Measurements from ENCODE around the gene MEF2C.
"Not testable (repeated sequence)": the region's sequence is repeated elsewhere in the genome, so short reads cannot be mapped to it uniquely, and the experiment has no call there.

MEF2C gene

DNA sequence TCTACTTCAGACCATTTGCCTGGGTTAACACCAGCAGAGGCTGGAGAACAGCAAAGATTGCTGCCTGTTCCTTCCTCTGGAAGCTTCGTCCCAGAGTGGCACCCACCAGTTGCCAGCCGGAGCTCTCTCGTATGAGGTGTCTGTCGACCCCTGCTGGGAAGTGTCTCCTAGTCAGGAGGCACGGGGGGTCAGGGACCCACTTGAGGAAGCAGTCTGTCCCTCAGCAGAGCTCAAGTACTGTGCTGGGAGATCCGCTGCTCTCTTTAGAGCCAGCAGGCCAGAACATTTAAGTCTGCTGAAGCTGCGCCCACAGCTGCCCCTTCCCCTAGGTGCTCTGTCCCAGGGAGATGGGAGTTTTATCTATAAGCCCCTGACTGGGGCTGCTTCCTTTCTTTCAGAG, 84.1 kb downstream of the MEF2C start:
- DNase-seq, result not testable (repeated sequence)

DNA sequence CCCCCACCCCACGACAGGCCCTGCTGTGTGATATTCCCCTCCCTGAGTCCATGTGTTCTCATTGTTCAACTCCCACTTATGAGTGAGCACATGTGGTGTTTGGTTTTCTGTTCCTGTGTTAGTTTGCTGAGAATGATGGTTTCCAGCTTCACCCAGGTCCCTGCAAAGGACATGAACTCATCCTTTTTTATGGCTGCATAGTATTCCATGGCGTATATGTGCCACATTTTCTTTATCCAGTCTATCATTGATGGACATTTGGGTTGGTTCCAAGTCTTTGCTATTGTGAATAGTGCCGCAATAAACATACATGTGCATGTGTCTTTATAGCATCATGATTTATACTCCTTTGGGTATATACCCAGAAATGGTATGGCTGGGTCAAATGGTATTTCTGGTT, 89.2 kb downstream of the MEF2C start:
- DNase-seq, result not testable (repeated sequence)

DNA sequence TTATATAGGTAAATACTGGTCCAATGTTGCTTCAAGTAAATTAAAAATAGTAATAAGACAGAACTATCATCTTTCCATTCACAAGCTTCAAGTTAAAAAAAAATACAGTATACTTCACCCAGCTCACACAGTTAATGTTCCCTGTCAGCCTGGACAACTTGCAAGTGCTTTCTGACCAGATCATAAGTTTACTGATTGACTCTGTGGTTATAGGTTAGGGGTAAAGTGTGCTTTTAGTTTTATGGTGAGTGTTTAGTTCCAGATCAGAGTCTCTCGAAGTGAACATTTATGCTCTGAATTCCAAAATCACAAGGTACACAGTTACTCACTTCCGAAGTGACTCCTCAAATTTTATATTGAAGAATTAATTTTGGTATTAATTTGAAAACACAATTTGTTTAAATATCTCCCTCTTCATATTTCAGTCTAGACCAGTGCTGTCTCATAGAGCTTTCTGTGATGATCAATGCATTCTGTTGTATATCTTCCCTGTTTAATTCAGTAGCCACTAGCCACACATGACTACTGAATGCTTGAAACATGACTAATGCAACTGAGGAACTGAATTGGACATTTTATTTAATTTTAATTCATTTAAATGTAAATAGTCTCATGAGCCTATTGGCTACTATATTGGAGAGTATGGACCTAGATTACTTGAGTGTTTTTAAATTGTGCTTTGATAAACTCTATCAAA, 90.7 kb downstream of the MEF2C start:
- no peak for DNase-seq

DNA sequence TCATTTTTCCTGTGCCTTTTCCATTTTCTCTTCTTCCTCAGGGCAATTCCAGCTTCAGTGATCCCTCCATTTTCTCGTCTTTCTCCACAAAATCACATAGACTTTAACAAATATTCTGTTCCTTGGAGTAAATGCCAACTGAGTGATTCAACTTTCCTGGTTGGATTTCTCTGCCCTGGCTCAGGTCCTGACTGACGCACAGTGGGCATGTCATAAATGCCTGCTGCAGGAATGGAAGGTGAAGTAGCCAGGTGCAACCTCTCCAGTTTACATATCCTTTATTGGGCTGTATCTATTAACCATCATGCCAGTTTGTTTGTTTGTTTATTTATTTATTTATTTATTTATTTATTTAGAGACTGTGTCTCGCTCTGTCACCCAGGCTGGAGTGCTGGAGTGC, 95.1 kb downstream of the MEF2C start:
- DNase-seq, result no peak

DNA sequence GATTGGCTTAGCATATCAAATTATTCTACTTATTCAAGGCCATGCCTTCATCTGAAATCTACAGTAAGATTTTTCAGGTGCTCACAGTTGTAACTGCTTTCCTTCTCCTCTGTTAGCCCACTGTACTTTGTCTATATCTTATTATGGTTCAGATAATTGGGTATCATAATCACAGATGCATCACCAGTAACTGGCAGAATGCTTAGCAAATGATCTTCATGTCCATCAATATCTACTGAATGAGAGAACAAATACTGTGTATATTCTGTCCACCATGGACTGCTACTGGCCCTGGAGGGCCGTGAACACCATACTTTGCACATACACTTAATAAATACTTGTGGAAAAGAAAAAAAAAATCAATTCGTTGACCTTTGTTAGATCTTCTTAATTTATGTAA, 96.2 kb downstream of the MEF2C start:
- no peak for DNase-seq

DNA sequence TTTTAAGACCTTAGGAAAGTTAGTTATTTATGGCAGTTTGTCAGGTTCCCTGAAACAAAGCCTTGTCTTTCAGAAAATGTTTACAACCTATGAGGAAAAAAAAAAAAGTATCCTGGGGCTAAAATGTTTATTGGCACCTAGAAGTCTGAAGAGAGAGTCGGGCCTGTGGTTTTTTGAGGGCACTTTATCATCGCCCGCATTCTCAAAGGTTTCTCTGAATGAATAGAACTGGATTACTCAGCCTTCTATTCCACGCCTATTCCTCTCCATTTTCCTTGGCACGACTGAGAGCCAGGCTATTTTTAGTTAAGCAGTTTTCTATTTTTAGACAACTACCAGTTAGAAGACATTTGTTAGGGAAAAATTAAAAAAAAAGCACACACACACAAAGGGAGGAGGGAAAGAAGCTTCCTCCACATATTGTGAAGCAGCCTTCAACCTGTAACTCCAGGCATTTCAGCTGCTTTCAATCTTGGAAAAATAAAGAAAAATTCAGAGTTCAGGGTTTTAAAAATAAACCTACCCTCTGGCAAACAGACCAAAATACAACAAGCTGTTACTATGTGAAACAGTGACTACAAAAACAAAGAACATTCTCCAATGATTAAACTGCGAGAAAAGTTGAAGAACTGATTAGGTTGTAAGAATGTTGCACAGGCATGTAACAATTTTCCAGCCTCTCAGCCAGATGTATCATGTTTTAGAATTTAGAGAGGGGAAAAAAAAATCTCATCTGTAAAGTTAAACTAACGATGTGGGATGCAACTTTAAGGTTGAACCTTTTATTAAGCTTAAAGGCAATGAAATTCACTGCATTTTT, 97.0 kb downstream of the MEF2C start:
- no peak for DNase-seq

DNA sequence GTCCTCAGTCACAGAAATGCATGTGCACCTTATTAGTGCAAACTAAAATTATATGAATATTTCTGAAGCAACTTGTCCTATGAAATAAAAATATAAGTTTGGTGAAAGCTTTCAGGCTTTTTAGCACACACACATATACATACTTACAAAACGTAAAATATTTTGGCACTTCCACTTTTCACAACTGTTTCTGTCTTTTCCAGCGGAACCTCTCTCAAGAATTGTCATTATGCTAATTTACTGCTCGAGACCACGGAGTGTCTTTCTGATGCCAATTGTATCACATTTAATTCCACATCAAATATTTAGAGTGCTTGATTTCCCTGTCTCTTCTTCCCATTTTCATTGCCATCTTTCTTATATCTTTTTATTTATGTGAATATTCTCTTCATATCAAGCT, 100.4 kb downstream of the MEF2C start:
- no peak for DNase-seq

DNA sequence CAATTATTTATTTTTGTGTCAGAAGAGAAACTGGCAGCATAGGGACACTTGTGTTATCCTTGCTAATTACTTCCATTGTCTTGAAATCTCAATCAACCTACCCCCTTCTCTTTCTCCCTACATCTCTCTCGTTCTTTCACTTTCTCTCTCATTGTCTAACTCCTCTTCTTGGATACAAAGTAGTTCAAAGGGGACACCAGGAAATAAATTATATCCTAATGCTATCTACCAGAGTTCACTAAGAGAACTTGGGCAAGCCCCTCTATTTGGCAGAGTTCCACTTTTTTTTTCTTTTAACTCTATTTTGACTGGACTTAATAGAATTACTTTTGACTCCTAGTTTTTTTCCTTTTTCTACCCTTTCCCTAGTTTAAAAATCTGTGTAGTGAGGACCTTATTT, 102.2 kb downstream of the MEF2C start:
- no peak for DNase-seq

DNA sequence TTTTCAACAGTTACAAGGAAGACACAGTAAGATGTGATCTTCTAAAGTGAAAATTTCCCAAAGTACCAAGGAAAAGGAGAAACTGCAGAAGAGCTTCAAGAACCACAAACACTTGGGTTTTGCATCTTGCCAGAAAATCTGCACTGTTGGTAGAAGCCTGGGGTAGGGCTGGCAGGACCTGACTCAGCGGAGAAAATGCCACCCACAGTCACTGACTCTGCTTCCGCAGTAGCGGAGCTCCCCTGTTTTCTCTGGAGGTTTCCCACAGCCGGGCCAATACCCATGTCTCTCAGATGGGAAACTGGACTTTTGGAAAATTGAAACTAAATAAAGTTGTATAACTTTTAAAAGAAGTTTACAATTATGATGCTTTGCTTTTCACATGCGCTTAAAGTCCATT, 104.2 kb downstream of the MEF2C start:
- DNase-seq, result no peak

DNA sequence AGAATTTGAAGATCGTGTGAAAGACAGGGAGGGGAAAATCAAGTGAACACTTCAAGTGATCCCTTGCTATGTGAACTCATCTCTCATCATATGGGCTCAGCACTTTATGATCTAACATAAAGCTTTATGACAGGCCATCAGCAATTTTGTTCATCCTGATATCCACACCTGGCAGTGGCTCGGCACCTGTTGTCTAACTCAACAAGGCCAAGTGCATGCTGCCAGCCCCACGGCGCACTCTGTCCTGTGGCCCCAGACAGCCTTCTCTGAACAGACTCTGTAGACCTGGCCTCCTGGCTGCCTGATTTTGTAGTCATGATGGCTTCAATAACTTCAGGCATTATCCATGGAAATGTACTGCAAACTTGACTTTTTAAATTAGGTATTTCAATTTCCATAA, 106.3 kb downstream of the MEF2C start:
- no peak for DNase-seq

DNA sequence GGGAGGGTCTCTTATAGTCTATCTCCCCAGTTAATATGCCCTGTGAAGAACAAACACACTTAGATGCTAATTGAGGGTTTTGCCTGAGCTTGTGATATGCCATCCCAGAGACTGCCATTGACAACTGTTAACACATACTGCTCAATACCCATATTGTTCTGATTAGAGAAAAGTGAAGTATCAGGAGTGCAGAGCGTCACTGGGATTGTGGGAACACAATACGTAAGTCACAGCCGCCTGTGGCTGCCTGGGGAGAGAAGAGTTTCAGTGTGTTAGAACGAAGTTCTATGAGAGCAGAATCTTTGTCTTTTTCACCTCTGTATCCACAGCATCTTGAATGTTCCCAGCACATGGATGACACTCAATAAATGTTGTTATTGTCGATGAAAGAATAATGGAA, 110.2 kb downstream of the MEF2C start:
- DNase-seq, result no peak

DNA sequence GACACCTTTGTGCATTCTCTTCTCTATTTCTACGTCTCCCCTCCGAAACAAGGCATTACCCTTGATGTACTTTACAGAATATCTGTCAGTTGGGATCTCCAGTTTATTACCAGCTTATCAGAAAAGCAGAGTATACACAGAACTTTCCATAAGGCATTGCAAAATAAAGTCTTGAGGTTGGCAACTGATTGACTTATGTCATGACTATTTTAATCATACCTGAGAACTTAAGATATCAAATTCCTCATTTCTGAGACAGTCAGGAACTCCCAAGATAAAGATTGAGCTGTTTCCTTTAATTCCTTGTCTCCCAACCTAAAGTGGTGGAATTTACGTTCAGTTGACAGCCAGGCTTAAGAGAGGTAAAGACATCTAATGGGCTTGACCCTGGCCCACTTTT, 110.9 kb downstream of the MEF2C start:
- DNase-seq, result no peak

DNA sequence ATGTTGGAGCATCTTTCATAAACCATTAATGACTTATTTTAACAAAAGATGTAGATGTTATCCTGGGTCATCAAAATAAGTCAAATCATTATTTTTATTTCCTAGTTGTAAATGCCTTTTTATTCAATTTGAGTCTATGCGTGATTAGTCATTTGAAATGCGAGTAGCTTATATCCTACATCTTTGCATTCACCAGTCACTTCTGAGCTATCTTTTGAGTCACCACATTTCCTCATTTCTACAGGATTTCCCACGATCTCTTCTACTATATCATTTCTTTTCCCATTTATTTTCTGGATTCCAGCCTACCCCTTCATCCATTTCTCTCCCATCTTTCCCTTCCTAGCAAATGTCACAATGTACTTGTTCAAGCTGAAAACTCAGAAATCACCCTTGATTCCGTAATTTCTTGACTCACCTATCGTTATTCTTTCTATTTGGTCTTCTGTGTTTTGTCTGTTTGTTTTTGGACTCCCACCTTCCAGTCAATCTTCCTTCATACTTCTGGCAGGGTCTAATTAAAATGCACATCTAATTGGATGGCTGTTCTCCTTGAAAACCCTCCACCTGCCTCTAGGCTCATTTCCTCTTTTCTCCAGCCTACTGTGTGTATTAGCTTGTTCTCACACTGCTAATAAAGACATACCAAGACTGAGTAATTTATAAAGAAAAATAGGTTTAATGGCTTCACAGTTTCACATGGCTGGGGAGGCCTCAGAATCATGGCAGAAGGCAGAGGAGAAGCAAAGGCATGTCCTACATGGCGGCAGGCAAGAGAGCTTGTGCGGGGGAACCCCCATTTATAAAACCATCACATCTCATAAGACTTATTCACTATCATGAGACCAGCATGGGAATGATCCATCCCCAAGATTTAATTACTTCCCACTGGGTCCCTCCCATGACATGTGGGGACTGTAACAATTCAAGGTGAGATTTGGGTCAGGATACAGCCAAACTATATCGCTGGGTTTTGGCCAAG, 112.4 kb downstream of the MEF2C start:
- no peak for DNase-seq

DNA sequence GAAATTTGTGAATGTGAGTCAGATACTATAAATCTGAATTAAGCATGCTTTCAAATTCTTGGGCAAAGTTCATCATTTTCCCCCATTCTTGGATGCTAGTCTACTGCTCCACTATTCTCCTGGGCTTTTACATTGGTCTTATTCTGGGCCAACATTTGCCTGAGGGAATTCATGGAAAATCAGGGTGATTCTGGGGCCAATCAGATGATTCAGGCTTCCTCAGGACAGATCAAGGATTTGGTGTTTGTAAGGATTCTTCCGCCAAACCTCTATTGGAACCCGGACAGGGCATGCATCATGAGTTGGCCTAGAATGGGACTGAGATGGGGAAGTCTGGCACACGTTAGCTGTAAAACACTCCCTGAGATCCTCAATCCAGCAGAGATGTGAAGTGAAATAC, 113.8 kb downstream of the MEF2C start:
- DNase-seq, result no peak

DNA sequence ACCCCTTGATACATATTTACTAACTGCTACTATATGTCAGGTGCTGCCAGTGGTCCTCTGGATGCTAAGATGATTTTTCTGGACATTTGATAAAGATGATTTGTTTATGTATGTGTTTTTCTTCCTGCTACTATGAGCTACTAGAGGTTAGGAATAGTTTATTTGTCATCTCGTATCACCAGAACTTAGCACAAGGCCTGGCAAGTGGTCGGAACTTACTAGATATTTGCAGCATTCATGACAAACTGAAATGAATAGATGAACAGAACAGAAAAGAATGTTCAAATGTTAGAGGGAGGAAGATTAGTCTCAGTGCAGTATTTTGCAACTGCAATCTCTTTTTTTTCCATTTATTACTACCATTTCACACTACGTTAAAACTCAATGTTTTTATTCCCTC, 114.6 kb downstream of the MEF2C start:
- no peak for DNase-seq

DNA sequence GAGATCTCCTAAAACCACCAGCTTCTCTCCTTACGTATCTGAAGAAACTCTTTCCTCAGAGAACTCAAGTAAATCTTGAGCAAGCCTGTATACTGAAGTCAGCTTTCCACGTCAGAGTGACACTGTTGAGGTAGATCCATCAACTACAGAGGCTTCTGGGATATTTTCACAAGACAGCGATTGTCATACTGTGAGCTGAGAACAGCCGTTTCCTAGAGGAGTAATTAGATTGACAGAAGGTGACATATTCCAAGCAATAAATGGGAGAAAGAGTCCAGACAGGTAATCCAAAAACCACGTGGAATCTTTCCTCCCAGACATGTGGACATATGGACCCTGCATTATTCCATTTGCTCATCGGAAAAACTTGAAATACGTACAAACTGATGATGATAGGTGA, 117.2 kb downstream of the MEF2C start:
- no peak for DNase-seq

DNA sequence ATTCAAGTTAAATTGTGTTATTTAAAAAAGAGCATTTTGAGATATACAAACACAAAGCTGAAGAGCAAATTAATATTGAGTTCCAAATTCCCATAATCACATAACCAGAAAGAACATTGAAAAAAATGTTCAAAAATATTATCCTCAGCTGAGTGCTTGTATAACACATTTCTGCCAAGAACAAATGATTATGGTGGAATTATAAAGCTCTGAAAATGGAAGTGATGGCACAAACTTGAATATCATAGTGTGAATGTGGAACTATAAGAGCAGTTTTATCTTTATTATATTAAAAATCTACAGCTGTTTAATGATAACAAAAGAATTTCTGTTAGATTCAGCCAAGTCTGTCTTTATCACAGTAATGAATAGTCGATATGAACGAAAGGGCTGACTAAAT, 117.8 kb downstream of the MEF2C start:
- DNase-seq, result no peak

DNA sequence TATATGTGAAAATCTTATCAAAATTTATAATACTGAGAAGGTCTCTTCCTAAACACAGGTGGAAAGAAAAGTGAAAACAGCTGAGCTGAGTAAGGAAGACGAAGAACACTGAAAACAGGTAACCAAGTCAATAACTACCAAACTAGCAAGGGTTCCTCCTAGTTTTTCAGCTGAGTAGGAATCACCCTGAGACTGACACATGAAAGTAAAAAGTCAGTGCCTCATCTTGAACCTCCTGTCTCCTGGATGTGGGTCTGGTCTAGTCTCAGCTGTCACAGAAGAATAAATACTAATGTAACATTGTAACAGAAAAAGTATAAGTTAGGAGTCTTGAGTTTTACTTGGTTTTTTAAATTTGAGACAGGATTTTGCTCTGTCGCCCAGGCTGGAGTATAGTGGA, 121.0 kb downstream of the MEF2C start:
- DNase-seq, result no peak

DNA sequence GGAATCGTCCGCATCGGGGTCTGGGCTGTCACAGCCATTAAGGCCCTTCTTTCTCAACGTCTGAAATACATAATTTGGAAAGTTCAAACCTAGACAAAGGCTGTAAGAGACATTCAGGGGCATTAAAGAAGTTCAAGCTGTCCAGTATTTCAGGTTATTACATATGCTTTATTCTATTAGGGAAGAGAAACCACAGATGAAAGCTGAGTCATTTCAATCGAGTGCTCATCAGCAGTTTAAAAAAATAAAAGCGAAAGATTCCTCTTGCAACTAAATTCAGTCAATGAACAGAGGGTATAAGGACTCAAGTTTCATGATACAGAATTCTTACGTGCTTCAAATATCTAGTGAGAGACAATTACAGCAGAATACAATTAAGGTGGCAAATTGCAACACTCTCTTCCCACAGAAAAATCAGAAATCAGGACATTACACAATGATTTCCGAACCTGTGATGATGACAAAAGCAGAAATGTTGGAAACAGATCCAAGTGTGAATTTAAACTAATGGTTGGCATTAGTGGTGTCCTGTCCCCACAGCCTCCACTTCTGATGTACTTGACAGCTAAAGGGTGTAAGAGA, 121.6 kb downstream of the MEF2C start:
- no peak for DNase-seq

DNA sequence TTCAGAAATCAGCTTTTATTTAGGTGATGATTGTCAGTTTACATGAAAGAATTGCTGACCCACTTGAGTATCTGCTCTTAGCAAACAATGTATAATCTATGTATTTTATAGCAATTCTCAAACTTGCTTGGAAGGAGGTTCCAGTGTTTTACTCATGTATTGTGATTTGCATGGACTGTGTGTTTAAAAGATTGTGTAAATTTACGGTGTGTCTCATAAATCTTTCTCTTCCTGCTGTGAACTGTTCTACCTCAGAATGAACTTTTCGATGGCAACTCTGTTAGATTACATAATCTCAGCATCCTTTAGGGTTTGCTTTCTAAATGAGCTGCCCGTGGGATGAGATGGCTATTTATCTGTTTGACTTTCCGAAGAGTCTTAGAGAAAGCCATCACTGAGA, 122.5 kb downstream of the MEF2C start:
- no peak for DNase-seq

DNA sequence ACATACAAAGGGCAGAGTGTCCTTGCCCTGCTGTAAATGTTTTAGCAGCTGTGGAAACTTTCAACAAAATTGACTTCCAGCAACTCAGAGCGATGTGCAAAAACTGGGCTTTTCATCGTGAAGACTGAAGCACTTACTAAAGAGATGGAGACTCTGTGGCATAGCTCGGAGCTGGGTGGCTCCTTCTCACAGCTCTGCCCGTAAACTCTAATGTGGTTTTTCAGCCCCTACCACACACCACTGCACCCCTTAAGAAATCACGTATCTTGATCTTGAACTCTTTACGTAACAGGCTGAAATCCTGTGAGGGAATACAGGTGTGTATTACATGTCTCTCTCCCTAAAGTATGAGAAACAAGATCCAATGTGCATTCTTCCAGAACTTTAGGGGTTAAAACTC, 124.4 kb downstream of the MEF2C start:
- DNase-seq, result no peak

DNA sequence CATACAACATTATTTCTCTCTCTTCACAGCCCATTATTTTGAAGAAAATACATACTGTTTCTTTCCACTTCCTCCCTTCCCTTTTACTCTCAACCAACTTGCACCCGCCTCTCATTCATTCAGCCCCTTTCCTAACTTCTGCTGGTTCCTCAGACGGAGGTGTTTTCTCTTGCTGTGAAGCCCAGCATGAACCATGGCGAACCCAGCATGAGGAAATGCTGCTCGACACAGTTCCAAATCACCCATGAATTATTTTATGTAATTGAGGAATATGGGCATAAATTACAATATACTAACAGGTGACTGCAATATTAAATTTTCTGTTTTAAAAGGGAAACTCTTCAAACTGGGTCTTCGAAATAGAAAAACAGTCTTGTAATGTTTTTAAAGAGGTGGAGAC, 124.8 kb downstream of the MEF2C start:
- no peak for DNase-seq

DNA sequence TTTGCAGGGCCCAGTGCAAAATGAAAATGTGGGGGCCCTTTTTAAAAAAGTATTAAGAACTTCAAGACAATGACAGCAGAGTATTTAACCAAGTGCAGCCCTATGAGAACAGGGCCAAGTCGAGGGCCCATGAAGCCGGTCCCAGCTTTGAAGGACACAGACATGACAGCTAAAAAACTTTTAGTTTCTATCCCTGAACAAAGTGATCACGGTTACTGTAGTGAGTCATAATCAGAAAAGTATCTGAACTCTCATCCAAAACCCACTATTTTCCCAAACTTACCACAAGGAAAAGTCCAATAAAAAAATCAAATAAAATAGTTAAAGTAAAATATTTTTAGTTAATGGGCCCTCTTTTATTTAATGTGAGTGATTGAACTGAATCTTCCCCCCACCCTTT, 126.0 kb downstream of the MEF2C start:
- DNase-seq, result no peak

Data from AML-193 (cell line).